LNCAP (cell line): ENCODE measurements around the gene PHTF2.

ENCODE experiments used
- CTCF ChIP-seq: fragments of 450-650 bp; IDR thresholded peaks from 2 replicates; pipeline ENCODE4 v1.5.1; 2017; ENCODE audit warnings: mild to moderate bottlenecking

PHTF2 gene

DNA sequence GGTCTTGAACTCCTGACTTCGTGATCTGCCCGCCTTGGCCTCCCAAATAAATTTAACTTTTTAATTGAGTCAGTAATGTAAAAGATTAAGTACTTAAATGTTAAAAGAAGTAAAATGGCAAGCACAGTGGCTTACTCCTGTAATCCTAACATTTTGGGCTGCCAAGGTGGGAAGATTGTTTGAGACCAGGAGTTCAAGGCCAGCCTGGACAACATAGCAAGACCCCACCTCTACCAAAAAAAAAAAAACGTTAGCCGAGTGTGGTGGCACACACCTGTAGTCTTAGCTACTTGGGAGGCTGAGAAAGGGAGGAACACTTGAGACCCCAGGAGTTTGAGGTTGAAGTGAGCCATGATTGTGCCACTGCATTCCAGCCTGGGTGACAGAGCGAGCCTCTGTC, 26.1 kb downstream of the PHTF2 start:
- TF ChIP-seq CTCF: no peak

DNA sequence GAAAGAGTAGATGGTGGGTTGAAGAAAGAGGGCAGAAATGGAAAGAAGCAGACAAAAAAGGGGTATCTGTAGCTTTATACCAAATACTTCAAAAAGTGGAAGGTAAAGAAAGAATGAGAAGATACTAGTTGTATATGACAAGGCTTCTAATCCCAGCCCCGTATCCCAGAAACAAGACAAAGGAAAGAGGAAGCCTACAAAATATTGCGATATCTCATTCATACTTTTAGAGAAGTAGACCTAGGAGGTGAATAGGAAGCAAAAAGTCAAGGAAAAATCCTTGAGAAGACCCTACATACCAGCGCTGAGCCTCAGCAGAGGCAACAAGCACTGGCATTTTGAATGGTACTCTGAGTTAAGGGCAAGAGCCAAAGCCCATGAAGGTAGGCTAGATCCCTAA, 26.6 kb downstream of the PHTF2 start:
- no peak for TF ChIP-seq CTCF

- no peak for TF ChIP-seq CTCF
Measured at GRCh38 chr7:77826300-77826699, 27.7 kb downstream of the PHTF2 start.

DNA sequence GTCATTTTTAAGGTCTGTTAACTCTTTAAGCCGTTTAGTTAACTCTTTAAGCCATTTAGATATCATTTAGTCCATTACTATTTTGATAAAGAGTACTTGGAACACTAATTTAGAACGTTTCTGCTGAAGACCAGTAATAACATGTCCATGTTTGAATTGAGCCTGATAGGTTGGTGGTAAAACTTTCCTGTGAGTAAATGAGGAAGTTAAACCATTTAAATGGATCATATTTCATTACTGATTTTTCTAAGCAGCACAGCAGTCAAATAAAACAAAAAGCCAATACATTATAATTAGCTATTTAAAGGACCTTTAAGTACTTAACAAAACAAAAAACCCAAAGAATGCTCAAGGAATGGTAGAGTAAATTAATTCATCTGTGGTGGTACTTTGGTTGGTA, 29.4 kb downstream of the PHTF2 start:
- no peak for TF ChIP-seq CTCF

DNA sequence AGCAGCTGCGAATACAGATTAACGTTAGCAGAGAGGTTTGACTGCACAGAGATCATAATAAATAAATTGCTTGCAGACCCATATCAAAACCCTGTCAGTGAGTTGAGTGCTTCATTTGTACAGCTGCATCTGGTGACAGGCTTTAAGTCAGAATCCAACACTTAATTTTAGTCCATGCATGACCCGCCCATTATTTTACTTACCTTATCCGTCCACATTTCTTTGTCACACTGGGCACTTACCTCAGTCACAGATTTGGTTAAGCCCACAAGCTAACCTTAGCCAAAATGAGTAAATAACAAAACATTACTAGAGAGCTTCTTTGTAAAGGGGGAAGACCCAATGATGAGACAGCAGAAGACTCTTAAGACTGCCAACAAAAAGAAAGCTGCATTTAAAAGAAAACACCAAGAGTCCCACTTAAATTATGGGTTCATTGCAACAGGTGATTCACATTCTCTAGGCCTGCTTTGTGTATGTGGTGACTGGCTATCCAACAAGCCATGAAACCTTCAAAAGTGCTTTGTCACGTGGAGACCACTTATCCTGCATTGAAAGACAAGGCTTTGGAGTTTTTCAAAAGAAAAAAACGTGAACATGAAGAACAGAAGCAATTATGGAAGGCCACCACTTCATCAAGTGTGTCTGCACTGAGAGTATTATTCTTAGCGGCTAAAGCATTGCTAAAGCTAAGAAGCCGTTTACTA, 32.2 kb downstream of the PHTF2 start:
- no peak for TF ChIP-seq CTCF

GRCh38 chr7:77831481-77831880, 32.9 kb downstream of the PHTF2 start:
- no peak for TF ChIP-seq CTCF

GRCh38 chr7:77831953-77832352, 33.4 kb downstream of the PHTF2 start:
- TF ChIP-seq CTCF: no peak

- no peak for TF ChIP-seq CTCF
Measured at GRCh38 chr7:77833136-77833535, 34.6 kb downstream of the PHTF2 start.
